Globus pallidus (tissue), 1 donor: ENCODE data around the gene PTPRA.
"Not testable (repeated sequence)": the region's sequence is repeated elsewhere in the genome, so short reads cannot be mapped to it uniquely, and the experiment has no call there.

Source experiments
- DNase-seq: peaks from one replicate; pipeline ENCODE4 v3.0.0-alpha.2; 2015; ENCODE audit warnings: low spot score

Gene PTPRA, protein sequence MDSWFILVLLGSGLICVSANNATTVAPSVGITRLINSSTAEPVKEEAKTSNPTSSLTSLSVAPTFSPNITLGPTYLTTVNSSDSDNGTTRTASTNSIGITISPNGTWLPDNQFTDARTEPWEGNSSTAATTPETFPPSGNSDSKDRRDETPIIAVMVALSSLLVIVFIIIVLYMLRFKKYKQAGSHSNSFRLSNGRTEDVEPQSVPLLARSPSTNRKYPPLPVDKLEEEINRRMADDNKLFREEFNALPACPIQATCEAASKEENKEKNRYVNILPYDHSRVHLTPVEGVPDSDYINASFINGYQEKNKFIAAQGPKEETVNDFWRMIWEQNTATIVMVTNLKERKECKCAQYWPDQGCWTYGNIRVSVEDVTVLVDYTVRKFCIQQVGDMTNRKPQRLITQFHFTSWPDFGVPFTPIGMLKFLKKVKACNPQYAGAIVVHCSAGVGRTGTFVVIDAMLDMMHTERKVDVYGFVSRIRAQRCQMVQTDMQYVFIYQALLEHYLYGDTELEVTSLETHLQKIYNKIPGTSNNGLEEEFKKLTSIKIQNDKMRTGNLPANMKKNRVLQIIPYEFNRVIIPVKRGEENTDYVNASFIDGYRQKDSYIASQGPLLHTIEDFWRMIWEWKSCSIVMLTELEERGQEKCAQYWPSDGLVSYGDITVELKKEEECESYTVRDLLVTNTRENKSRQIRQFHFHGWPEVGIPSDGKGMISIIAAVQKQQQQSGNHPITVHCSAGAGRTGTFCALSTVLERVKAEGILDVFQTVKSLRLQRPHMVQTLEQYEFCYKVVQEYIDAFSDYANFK

DNA sequence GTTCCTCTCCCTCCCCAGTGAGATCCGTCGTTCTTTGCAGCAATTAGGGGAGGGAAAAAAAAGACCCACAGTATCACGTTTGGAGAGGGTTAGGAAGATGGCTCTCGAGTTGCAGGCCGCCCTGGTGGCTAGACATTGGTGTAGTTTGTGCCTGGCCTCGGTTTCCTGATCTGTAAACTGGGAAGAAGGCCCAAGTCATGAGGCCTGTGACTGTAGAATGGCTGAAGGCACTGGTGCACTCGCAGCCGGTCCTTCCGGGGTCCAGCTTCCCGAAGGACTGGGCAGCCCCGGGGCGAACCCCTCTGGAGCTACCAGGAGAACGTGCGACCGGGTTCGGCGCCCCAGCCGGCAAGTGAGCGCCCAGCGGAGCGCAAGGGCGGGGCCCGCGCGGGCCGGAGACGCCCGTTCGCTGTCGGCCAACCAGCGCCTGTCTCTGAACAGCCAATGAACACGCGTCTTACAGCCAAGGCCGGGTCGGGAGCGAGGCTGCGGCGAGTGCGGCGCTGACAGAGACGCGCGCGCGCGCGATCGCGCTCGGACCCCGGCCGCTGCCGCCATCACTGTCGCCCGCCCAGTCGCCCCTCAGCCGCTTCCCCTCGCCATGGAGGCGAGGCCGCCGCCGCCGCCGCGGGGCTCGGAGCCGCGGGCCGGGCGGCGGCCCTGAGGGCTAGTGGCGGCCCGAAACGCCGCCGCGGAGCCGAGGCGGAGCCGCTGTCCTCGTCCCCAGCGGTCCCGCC lies at the start of gene PTPRA:
PTPRA (plus strand) TSS at position 472 of the 737 bp plus-strand sequence. CDS start 90,797 bp downstream, outside the sequence.
- peak; percentile 94 for DNase-seq

DNA sequence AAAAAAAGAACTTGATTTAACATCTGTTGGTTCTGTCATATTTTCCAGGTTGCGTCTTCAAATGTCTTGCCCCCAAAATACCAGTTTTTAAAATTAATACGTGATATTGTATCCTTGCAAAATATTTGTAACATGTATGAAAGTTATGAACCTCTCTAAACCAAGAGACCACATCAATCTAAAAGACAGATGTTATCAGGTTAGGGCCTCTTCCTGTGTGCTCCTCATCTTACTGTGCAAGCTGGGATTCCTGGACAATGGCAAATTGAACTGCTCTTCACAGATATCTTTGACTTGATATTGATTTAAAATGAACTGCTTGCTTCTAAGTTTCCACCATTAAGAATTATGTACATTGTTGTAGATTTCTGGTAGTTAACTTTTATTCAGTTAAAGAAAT lies 47.5 kb upstream of the PTPRA start:
- no peak for DNase-seq

GRCh38 chr20:2826655-2827054 lies 46.6 kb upstream of the PTPRA start:
- DNase-seq, result no peak

DNA sequence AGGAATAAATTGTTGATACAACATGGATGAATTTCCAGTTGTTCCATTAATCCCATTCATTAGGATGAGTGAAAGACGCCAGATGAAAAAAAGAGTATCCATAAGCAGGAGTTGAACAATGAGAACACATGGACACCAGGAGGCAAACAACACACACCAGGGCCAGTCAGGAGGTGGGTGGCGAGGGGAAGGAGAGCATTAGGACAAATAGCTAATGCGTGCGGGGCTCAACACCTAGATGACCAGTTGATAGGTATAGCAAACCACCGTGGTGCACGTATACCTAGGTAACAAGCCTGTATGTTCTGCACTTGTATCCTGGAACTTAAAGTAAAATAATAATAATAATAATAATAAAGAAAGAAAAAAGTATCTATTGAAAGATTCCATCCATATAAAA lies 43.9 kb upstream of the PTPRA start:
- DNase-seq, result no peak

DNA sequence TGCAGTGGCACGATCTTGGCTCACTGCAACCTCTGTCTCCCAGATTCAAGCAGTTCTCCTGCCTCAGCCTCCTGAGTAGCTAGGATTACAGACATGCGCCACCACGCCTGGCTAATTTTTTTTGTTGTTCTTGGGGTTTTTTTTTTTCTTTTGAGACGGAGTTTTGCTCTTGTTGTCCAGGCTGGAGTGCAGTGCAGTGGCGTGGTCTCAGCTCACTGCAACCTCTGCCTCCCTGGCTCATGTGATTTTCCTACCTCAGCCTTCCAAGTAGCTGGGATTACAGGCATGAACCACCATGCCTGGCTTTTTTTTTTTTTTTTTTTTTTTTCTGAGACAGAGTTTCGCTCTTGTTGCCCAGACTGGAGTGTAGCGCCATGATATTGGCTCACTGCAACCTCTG lies 42.1 kb upstream of the PTPRA start:
- DNase-seq, result not testable (repeated sequence)

GRCh38 chr20:2833761-2834160 lies 39.5 kb upstream of the PTPRA start:
- no peak for DNase-seq

DNA sequence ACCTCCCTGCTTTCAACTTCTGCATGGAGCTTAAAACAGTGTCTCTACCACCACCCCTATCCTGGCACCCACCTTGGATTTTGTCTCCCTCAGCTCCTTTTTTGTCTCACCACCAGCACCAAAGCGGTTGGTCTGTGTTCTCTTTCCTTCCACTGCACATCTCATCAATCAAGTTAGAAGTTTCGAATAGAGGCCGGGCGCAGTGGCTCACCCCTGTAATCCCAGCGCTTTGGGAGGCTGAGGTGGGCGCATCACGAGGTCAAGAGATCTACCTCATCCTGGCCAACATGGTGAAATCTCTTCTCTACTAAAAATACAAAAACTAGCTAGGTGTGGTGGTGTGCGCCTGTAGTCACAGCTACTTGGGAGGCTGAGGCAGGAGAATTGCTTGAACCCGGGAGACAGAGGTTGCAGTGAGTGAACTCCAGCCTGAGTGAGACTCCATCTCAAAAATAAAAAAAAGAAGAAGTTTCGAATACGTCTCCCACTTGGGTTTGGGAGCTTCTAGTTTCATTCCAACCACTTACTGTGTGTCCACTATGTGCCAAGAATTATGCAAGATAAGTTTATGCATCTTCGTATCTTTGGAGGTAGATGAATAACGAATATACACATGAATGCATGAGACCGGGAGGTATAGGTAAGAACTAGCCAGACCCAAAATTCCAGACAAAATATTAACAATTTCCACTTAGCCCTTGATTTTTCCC lies 38.7 kb upstream of the PTPRA start:
- DNase-seq, result no peak

- no peak for DNase-seq
These were observed 37.9 kb upstream of the PTPRA start for GRCh38 chr20:2835331-2835796.

GRCh38 chr20:2836035-2836434 lies 37.2 kb upstream of the PTPRA start:
- DNase-seq, result no peak

DNA sequence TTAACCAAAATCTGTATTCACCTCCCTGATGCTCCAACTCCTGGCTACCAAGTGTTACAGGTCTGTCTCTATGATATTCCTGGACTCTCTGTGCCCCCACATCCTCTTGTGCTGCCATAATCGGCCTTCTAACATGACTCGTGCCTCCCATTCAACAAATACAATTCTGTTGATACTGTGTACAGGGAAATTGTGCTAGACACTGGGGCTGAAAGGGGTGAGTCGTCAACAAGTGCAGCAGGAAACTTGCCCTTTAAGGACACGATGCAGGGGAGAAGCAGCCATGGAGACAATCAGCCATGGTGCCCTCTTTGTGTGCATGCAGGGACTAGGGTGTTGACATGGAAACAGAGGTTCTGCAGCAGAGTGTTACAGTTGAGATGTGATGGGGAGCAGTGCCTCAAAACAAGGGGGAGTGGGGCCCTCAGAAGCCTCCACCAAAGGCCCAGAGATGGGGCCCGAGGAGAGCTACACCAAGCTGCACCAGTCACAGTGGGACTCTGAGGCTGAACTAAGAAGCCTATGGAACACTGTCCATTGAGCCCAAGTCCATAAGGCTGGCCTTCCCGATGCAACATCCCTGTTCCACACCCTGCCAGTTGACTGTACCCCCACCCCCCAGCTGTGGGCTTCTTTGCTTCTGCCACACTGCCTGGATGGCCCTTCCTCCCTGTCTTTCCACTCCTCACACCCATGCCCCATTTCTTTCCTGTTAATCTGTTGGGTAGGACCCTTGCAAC lies 35.9 kb upstream of the PTPRA start:
- DNase-seq, result no peak

GRCh38 chr20:2838170-2838797 lies 35.0 kb upstream of the PTPRA start:
- DNase-seq, result no peak

DNA sequence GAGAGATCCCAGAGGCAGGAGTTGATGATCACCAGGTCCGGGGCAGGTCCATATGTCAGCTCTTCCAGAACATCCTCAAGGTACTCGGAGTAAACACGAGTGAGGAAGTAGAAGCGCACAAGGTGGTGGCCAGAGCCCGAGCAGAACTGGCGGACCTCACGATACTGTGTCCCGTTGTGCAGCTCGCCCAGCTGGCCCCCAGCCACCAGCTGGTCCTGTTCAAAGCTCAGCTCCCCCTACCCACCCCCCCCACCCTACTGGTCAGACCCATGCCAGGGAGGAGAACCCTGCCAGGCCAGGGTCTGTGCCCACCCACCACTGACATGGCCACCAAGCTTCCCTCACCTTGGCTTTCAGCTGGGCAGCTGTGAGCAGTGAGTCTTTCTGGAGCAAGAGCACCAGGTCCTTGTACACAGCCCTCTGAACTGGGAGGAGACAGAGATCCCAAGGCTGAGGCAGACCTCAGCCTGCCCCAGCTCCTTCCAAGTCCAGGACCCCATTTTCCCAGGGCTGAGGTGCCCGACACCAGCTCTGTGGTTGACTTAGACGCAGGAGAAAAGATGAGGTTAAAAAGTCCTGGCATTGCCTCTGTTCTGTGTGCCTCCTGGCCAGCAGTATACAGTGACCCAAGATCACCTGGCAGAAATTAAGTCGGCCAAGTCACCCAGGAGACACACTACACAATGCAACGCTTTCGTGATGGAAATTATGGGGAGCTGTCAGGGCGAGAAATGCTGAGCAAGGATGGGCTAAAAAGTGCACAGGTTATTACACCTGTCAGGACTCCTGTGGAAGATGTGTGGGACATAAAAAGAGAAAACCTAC lies 34.2 kb upstream of the PTPRA start:
- DNase-seq, result no peak

GRCh38 chr20:2839732-2840137 lies 33.5 kb upstream of the PTPRA start:
- no peak for DNase-seq

DNA sequence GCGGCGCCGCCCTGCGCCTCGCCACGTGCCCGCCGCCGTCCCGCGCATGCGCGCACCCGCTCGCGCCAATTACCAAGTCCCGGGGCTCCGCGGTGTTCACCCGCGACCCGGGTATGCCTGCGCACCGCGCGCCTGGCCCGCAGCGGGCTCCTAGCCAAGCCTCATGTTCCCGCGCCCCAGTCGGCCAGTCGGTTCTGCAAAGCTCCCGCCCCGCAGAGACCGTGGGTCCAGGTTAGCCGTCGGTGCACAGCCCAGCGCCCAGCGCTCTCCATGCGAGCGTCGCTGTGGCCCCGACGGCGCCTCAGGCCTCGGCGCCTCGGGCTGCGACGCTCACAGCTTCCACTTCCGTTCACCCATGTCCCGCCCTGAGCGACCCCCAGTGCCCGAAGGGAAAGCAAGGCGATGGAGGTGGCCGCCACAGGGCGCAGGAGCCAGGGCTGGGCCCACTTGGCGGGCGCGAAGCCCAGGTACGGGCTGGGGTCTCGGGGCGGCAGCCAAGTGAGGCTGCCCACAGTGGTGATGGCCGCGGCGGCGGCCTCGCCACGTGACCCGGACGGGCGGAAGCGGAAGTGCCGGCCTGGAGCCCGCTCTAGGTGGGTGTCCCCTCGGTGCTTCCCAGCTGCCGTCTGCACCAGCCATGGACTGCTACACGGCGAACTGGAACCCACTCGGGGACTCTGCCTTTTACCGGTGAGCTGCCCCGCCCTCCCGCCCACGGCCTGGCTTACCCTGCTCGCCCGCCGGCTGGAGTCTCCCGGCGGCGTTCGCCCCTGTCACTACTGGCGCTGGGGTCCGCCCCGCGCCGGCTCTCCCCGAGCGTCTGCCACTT lies 32.9 kb upstream of the PTPRA start, which contains the start of the genes PCED1A and VPS16:
PCED1A (minus strand) TSS at position 518 of the 829 bp plus-strand sequence. CDS start 743 bp downstream, outside the sequence.
VPS16 (plus strand) TSS at position 608 of the 829 bp plus-strand sequence; CDS start at position 638, 30 bp downstream.
- peak; percentile 82 for DNase-seq

DNA sequence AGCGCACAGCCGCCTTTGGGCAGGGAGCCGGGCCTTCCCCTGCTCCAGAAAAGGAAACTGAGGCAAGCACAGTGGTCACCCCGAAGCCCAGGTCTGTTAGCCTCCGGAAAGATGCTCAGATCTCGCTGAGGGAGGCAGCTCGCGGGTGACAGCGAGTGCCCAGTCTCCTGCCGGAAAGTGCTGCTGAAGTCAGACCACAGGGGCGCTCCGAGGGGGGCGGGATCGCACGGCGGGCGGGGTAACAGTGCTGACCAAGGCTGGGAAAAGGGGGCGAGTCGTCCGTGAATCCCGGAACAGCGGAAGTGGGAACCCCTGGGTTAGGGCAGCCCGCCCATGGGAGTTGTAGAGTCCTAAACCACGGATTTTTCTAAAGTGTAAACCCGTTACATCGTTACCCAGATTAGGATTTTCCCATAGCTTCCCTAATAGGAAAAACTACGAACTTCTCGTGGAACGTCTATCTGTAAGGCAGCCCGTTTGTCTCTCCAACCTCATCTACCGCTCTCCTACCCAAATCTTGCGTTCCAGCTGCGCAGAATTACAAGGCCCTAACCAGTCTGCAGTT lies 32.2 kb upstream of the PTPRA start:
- DNase-seq, result no peak

DNA sequence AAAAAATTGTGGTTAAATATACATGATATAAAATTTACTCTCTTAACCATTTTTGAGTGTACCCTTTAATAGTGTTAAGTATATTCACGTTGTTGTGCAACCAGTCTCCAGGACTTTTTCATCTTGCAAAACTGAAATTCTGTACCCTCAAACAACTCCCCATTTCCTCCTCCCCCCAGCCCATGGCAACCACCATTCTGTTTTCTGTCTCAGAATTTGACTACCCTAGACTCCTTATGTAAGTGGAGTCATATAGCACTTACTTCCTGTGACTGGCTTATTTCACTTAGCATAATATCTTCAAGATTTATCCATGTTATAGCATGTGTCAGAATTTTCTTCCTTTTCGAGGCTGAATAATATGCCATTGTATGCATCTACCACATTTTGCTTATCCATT lies 27.7 kb upstream of the PTPRA start:
- no peak for DNase-seq

GRCh38 chr20:2846698-2847097 lies 26.6 kb upstream of the PTPRA start:
- no peak for DNase-seq

GRCh38 chr20:2847802-2848201 lies 25.5 kb upstream of the PTPRA start:
- no peak for DNase-seq
